HG03159 (cell line): ENCODE measurements around the gene TMEM51.

ENCODE experiments used
- ATAC-seq: cut with Tn5 transposase; IDR thresholded peaks from one replicate; pipeline ENCODE4 v1.9.1; 2021; ENCODE audit warnings: mild to moderate bottlenecking, moderate library complexity; ENCODE audit not compliant: unreplicated experiment

Gene TMEM51

DNA sequence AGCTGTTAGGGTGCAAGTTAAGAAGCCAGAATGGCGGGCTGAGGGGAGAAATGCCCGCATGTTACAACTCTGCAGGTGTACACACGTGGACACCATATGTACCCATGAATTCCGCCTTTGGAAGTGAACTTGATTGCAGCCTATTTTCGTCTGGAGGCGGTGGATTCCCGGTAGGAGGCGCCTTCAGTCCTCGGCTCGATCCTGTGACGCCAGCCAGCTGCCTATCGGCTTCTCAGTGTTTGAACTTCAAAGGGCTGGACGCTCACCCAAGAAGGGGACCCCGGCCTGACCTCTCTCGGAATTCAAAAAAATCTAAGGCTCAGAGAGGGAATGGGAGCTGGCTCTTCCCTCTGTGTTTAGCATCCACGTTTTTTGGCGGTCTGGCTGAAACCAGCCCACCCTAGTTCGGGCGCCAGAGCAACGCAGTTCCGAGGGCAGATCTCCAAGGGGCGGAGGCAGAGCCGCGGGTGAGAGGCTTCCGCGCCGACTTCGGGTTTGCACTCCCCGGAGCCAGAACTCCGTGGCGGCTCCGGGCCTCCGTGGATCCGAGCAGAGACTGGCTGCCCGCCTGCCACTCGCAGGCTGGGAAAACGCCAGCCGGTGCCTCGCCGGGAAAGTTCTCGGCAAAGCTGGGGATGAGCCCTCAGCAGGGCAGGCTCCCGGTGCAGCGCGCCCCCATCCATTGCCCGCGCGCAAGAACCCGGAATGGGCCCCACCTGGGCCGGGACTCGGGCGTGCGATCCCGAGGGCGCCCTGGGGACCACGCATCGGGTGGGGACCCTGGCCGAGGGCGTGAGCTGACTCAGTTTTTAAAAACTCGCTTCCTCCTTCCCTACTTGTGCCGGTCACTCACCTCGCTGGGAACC is 996 bp upstream of the TMEM51 start:
- ATAC-seq: no peak

DNA sequence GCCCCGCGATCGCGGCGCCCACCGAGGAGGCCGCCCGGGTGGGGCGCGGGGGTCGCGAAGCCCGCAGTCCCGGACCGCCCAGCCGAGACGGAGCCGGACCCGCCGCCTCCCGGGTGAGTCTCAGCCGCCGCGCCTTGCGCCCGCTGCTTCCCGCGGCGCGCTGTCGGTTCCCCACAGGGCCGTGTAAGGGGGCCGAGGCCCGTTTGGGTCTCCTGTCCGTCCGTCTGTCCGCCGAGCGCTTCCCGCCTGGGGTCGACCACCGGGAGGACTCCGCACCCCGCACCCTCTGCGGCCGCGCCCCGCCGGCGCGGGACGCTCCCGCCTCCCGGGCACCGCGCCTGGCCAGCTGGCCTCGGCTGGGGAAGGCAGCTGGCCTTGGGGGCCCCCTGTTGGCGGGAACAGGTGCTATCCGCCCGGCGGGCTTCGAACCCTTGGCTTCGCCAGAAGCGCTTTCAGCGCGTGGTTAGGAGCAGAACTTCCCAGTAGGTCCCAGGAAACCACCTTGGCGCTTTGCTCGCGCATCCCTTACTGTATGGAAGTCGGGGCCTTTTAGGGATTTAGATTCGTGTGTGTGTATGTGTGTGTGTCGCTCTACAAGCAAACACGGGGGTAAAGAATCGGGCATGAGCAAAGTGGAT is 414 bp downstream of the TMEM51 start:
- no peak for ATAC-seq

DNA sequence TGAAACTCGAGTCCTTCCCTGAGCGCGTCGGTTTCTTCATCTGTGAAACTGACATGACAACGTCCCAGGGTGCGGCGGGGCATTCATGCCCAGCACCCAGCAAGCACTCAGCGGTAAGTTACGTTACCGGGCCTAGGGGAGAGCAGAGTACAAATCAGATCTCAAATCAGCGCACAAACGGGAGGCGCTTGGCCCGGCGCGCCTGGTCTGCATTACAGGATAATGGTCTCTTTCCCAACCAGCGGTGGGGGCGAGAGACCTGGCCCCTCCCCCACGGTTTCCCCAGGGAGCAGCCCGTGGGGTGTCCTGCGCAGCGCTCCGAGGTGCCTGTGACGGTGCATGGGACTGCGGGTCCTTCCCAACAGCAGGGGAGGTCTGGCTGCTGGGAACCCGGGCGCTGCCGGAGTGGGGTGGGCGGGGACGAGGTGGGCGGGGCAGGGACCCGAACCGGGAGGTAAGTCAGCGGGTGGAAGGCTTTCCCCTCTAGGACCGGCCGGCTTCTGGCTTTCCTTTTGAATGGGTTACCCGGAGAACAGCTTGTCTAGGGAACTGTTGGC is 1.0 kb downstream of the TMEM51 start:
- no peak for ATAC-seq

DNA sequence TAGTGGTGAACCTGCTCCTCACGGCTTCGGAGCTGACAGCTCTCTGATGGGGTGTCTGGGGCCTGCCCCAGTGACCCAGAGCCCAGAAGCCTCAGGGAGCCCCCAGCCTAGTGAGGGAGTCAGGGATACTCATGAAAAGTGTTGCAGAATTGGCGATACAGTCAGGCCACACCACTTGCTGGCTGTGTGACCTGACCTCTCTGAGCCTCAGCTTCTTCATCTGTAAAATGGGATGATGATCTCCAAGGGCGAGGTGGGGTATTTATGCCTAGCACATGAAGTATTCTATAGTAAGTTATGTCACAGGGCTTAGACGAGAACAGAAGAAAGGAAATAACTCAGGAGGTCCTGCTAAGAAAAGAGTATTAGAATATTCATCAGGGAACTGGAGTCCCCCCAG is 1.6 kb downstream of the TMEM51 start:
- no peak for ATAC-seq

DNA sequence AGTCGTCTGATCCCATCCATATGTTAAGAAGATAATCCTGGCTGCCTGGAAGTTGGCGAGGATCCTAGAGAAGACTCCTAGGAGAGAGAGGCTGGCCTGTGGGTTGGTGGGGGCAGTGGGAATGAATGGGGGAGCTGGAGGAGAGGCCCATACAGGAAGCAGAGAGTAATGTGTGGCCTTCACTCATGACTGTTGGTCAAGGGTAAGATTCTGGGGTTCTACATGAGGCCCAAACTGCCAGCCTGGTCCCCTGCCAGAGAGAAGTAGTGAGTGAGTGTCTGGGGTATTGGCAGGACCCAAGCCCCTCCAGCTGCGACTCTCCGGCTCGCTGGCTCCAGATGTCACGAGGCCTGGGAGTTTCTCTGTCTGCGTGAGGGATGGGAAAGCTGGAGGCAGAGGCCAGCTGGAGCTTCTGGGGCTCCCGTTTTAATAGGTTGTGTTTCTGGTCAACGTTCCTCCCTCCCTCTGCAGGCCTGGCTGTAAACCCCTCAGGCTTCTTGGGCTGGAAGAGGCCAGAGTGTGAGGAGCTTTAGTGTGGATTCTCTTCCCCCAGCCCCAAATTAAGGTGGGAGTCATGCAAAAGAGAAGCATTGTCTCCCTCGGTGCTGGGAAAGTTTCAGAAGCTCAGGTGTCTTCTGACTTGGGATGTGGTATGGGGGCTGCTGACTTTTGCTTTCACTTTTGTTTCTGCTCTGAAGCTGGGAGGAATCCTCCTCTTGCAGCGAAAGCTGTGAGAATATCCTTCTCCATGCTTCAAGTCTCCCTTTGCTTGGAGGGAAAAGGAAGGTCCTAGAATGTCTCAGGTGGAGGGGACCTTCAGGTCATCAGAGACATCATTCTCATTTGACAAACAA is 2.6 kb downstream of the TMEM51 start:
- ATAC-seq: no peak

DNA sequence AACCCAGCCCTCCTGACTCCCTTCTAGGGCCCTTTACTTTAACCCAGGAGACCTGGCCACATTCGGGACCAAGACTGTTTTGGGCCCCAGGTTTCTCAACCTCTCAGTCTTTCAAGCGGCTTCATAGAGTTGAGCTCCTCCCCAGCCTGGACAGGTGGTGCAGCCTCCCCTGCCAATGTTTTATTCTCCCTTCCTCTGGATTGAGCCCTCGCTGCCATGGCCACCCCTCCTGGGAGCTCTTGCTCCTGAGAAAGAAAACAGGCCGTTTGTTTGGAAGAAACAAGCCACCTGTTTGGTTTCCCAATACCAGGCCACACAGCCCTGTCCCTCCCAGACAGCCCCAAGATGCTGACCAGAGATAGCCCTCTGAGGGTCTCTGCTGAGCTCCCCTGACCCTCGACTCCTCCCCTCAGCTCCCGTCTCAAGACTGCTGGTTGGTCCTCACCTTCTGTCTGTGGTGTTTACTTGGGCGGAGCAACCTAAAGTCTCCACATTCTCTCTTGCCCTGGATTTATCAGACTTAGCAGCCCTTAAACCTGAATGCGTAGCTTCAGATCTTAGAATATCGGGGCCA is 3.3 kb downstream of the TMEM51 start:
- ATAC-seq: no peak

DNA sequence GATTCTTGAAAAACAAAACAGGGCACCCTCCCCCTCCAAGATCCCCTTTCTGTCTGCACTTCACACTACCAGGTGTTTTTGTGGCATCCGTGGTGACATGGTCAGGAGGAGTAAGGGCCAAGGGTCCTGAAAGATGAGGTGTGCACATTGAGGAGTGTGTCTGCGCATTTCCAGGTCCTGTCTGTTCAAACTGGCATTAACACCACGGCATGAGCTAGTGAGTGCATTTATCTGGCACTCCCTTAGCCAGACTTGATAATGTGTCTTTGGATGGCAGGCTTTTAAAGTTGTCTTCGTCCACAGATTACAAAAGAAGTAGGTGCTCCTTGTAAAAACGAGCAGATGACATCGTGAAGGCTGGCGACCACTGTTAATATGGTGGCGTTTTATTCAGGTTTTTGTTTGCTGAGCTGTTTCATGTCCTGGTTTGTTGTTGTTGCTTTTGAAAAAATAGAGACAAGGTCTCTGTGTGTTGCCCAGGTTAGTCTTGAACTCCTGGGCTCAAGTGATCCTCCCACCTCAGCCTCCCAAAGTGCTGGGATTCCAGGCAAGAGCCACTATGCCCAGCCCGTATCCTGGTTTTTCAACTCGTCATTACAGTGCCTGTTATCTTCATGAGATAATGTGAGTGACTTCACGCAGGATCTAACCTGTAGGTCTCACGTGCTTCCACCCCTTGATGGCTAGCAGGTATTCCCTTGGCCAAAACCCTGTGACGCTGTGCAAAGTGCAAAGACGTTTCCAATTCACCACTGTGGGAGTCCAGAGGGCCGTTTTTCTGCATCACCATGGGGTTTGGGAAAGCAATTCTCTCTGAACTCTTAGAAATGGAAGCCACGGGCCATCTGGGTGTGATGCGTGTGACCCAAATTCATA is 4.2 kb downstream of the TMEM51 start:
- no peak for ATAC-seq

DNA sequence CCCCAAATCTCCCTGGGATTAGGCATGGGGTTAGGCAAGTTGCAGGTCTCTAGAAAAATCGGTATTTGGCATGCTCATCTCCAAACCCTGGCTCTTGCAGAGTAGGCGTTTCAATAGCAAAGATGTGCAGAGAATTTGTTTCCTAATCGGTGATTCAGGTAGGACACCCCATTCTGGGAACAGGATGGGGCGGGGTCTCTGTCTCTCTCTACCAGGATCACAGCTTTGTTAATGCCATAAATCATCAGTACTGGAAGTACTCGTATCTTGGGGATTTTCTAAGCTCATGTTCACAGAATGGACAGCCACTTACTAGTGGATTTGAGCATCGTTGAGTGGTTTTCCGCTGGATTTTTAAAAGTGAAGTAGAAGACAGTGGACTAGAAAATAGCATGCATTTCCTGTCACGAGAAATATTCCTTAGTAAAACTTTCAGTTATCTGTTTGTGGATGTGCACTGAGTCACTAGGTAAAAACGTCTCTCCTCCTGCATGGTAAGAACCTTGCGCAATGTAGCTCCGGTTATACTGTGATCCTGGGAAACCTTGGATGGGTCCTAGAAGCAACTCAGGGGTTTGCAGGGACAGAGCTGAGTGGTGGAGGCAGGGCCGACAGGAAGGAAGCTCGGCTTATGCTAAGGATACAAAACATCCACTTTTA is 5.1 kb downstream of the TMEM51 start:
- ATAC-seq: no peak

DNA sequence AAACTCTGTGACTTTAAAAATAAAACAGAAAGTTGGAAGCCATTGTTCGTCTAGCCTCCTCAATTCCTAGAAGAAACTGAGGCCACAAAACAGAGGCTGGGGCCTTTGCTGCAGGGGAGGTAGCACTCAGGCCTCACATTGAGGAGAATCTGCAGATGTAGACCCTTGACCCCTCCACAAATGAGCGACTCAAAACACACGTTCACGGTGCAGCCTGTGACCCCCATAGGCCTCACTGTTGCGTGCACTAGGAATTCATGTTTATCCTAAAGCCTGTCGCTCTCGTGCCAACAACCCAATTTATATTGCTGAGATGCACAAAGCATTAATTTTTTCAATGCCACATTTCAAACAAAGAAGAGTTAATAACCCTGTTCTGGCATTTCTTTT is 5.6 kb downstream of the TMEM51 start:
- no peak for ATAC-seq

DNA sequence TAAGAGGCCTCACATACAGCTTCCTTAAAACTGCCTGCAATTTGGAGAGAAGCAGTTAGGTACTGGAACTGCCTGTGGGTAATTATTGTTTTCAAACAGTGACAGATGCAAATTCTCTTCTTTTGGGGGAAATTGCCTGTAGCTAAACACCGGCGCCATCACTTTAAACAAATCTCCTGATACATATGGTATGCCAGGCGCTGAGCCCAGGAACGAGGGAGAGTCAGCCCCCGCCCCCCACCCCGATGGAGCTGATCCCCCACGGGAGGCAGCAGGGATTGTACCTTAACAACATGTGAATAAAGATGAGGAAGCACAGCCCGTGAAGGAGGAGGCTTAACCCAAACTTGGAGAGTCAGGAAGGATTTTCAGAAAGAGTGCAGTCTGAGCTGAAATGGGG is 7.1 kb downstream of the TMEM51 start:
- no peak for ATAC-seq

DNA sequence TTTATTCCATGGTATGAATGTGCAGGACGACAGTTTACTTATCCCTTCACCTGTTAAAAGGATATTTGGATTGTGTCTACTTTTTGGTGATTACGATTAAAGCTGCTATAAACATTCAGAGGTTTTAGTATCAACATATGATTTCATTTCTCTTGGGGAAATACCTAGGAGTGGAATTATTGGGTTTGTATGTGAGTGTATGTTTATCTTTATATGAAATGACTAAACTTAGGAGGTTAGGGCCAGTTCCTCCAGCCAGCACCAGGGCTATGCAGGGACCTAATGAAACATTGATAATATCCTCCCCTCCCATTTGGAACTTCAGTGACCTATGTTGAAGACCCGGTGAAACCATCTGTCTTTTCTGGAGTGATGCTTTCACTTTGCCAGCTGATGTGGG is 13.8 kb downstream of the TMEM51 start:
- no peak for ATAC-seq

DNA sequence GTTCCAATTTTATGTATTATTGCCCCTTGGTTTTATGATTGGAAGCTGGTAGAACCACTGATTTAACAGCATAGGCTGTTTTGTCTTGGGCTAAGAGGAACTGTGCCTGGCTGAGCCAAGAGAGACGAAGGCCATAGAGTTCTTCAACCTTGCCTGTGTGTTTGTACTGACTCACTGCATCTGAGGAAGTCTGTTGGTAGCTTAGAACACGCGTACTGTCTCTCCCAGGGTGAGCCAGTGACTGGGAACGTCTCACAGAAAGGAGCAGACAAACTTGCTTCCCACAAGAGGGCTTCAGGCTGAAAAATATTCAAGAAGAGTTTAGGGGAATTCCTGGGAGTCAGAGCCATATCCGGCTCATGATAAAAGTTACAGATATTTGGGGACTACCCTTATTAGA is 14.9 kb downstream of the TMEM51 start:
- ATAC-seq: no peak

DNA sequence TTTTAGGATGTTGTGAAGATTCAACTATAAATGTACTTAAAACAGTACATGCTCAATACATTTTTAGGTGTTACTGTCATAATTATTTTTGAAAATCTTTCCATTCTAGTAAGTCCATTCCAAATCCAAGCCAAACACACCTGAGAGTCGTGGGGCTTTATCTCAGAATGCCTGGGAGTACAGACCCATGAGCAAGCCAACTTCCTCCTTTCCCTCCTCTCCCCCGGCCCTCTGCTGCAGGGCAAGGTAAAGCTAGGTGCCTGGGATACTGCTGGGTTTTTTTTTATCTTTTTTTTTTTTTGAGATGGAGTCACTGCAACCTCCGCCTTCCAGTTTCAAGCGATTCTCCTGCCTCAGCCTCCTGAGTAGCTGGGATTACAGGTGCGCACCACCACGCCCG is 16.5 kb downstream of the TMEM51 start:
- no peak for ATAC-seq

DNA sequence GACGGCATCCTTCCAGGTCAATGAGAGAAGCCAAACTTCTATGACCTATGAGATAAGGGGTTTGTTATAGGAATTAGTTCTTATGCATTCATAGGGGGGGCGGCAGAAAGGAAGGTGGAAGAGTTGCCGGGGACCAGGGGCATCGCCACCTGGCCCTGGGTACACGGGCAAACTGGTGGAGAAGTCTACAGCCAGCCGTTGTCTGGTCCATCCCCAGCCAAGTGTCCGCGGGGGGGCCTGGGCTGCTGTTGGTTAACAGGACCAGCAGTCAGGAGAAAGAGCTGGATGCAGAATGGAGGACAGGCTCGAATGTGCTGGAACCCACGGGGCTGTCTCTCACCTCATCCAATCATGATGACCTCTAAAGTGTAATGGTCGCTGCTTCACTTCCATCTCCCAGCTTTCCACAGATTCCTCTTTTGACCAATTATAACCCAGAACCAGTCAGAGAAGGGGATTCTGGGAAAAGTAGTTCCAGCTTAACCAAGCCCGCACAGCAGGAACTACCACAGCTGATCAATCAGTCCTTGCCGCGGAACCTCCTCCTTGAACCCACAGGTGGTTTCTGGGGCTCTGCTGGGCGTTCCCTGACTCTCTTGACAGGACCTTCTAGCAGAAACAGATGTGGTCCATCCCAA is 17.8 kb downstream of the TMEM51 start:
- ATAC-seq: no peak

DNA sequence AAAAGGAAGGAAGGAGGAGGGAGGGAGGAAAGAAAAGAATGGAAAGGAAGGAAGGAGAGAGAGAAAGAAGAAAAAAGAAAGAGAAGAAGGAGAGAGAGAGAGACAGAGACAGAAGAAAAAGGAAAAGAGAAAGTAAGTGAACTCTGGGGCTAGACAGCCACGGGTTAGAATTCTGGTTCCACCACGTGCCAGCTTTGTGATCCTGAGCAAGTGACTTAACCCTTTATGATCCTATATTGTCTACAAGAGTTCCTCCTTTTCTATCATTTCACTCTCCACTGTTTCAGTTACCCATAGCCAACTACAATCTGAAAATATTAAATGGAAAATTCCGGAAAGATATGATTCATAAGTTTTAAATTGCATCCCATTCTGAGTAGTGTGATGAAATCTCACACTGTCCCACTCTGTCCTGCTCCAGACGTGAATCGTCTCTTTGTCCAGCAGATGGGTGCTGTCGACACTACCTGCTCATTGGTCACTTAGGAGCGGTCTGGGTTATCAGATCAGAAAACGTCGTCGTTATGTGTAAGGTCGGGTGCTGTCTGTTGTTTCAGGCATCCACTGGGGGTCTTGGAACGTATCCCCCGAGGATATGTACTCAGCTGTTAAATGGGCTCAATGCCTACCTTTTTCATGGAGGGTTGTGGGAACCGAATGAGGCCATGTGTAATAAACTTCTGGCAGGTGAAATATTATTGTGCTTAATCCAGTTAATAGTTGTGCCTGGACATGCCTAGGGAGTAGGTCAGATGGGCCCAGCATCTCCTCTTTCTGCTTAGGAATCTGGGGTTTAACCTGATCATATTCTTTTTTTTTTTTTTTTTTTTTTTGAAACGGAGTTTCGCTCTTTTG is 19.1 kb downstream of the TMEM51 start:
- no peak for ATAC-seq

DNA sequence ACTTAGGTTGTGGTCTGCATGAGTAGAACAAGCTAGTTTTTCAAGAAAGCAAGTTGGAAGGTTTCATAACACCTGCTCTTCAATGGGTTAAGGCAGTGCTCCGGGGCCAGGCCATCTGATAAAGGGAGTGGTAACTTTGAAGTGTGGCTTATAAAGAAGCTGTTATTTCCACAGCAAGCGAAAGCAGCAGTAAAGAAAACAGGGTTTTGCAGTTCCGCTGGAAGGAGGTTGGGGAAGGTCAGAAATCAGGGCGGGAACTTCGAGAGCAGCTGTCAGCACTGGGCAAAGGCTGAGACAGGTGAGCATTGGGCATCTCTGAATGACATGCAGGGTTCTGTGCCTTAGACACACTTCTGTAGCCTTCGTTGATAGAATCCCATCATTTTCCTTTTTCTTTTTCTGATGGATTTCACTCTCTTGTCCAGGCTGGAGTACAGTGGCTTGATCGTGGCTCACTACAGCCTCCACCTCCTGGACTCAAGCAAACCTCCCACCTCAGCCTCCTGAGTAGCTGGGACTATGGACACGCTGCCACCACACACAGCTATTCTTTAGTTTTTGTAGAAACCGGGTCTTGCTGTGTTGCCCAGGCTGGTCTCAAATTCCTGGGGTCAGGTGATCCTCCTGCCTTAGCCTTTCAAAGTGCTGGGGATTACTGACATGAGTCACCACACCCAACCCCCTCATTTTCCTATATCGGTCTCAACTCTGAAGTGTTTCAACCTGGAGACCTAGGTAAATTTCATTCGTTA is 20.5 kb downstream of the TMEM51 start:
- ATAC-seq: no peak

DNA sequence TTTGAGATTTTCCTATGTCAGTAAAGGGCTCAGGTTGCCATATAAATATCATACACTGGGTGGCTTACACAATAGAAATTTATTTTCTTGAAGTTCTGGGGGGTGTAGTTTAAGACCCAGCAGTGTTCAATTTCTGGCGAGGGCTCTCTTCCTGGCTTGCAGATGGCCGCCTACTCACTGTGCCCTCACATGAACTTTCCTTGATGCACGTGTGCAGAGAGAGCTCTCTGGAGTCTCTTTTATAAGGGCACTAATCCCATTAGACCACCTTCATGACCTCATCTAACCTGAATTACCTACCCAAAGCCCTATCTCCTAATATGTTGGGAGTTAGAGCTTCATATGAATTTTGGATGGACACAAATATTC is 21.1 kb downstream of the TMEM51 start:
- ATAC-seq: no peak
